Esophagus squamous epithelium (tissue), 5 donors: ENCODE measurements around the gene MLNR. TPM values are rescaled to one million over a fixed set of nuclear protein-coding genes. Genes with fewer than 3 reads are reported as not detected.

Experiments
- DNase-seq: peaks from one replicate; lab custom pipeline; 2025; lab: John Stamatoyannopoulos, UW
- H3K27ac ChIP-seq, 4 donors: fragments of 200-600 bp; sonication (generic); one replicate each; pipeline ENCODE4 v1.5.1; 2016 to 2019; ENCODE audit warnings: mild to moderate bottlenecking in 1 of 4
- H3K27me3 ChIP-seq, 4 donors: fragments of 200-600 bp; sonication (generic); 1 replicate in 3 of 4; 2 replicates in 1 of 4; pipeline versions ENCODE4 v1.5.1 to v1.6.0; 2017 to 2021; ENCODE audit warnings: antibody characterized with exemption in 1 of 4
- H3K36me3 ChIP-seq, 3 donors: fragments of 200-600 bp; sonication (generic); one replicate each; pipeline ENCODE4 v1.5.1; 2016 to 2019
- H3K4me1 ChIP-seq, 3 donors: fragments of 200-600 bp; sonication (generic); one replicate each; pipeline ENCODE4 v1.5.1; 2017 to 2019
- H3K4me3 ChIP-seq, 4 donors: fragments of 200-600 bp; sonication (generic); 1 replicate in 3 of 4; 2 replicates in 1 of 4; pipeline ENCODE4 v1.5.1; 2016 to 2019; ENCODE audit warnings: mild to moderate bottlenecking in 2 of 4, moderate library complexity in 1 of 4
- H3K9me3 ChIP-seq, 3 donors: fragments of 200-600 bp; sonication (generic); one replicate each; pipeline ENCODE4 v1.5.1; 2016 to 2019
- POLR2A ChIP-seq, 4 donors: fragments of 450-650 bp; IDR thresholded peaks; one replicate each; pipeline ENCODE4 v1.6.1; 2017; ENCODE audit warnings: antibody characterized with exemption in 4 of 4, mild to moderate bottlenecking in 4 of 4, moderate library complexity in 3 of 4
- WGBS, 2 donors: methylation state at CpG; one replicate each; pipeline ENCODE4 v1.1.5; 2018; 5-methylcytosine and 5-hydroxymethylcytosine counted together
- intact Hi-C: fragments of 100-400 bp; cut with DNase I; formaldehyde crosslinking; loops from one replicate; pipeline ENCODE4 v1.15.0; 2022
- total RNA-seq, 4 donors: library from RNA; depleted of rRNA; stranded (reverse); fragments of >200 nt; gene quantifications; one replicate each; pipeline ENCODE4 v1.1.0, GENCODE V29; 2016
- TF ChIP-seq, protein P1 (sequence below), 6 experiments: fragments of 450-650 bp in 4 of 6; fragments of 200-600 bp in 2 of 6; sonication (generic) in 2 of 6; IDR thresholded peaks; one replicate each; pipeline ENCODE4 v1.5.1; 2016 to 2019; ENCODE audit warnings: antibody characterized with exemption in 6 of 6, mild to moderate bottlenecking in 4 of 6, moderate library complexity in 4 of 6
- donor health status: DM: yes; HTN: yes; CAD: no.

The MLNR gene
- total RNA-seq, 4 donors from 2014 or later, result 0.19 TPM; not detected in 3

DNA sequence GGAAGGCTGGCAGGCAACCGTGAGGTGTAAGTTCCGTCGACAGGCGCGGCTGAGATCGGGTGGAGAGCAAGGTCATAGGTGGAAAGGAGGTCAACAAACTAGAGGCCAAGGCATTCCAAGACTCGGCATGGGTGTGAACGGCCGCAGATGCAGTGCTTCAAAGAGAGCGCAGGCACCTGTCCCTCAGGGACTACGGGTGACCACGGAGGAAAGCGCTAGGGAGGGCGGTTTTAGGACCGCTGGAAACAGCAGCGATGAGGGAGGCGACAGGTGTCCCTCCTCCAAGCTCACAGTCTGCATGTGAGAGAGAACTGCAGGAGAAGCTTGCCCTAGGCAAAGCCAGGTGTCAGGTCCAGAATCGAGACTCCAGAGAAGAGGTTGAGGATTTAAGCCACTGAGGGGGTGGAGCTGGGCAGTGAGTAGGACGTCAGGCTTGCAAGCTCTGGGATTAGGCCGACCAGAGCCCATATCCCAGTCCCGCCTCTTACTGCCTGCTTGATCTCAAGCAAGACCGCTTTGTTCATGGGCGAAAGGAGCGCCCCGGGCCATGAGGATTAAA, 1.6 kb upstream of the MLNR start:
- peaks cover 6 to 30% (median 15%) of the 10 kb centered on the region in 3 donors for H3K4me1 ChIP-seq
- 22 to 37% methylated on average over 20 to 21 of the region's 25 CpGs for WGBS, 2 donors
- no peak for DNase-seq
- no peak overlapping the region for H3K27ac ChIP-seq
- peaks cover 3 to 65% (median 15%) of the 10 kb centered on the region in 4 donors for H3K27me3 ChIP-seq
- no peaks in the 10 kb centered on the region for H3K9me3 ChIP-seq
- no peak for TF ChIP-seq POLR2A (IDR thresholded peaks at IDR 0.05)
- TF ChIP-seq, protein P1, sequence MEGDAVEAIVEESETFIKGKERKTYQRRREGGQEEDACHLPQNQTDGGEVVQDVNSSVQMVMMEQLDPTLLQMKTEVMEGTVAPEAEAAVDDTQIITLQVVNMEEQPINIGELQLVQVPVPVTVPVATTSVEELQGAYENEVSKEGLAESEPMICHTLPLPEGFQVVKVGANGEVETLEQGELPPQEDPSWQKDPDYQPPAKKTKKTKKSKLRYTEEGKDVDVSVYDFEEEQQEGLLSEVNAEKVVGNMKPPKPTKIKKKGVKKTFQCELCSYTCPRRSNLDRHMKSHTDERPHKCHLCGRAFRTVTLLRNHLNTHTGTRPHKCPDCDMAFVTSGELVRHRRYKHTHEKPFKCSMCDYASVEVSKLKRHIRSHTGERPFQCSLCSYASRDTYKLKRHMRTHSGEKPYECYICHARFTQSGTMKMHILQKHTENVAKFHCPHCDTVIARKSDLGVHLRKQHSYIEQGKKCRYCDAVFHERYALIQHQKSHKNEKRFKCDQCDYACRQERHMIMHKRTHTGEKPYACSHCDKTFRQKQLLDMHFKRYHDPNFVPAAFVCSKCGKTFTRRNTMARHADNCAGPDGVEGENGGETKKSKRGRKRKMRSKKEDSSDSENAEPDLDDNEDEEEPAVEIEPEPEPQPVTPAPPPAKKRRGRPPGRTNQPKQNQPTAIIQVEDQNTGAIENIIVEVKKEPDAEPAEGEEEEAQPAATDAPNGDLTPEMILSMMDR (IDR thresholded peaks at IDR 0.05), result no peak
- H3K4me3 ChIP-seq, result no peak overlapping the region
- intact Hi-C loops, result no loop called here
- no peaks in the 10 kb centered on the region for H3K36me3 ChIP-seq

DNA sequence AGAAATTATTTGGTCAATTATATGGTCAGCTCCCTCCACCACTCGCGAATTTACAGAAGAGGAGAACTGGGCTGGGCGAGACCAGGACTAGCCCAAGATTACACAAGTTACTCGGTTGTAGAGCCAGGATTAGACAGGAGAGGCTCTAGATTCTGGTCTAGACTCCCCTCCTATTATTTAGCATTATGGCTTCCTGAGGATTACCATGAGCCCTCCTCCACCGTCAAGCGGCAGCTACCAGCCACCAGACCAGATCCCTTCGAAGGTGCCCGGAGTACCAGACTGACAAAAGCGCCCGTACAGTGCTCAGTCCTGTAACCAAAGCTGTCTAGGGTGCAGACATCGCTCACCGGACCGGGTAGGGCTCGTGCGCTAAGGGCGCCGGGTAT, 497 bp upstream of the MLNR start:
- TF ChIP-seq POLR2A (IDR thresholded peaks at IDR 0.05), result no peak
- TF ChIP-seq, protein P1 (IDR thresholded peaks at IDR 0.05), result no peak
- no peak overlapping the region for H3K27ac ChIP-seq
- intact Hi-C loops, result no loop called here
- H3K36me3 ChIP-seq, result no peaks in the 10 kb centered on the region
- H3K4me1 ChIP-seq, result peaks cover 6 to 30% (median 15%) of the 10 kb centered on the region in 3 donors
- 24 to 40% methylated on average over 9 to 10 of the region's 17 CpGs for WGBS, 2 donors
- no peak for DNase-seq
- no peaks in the 10 kb centered on the region for H3K9me3 ChIP-seq
- H3K27me3 ChIP-seq, result peaks cover 3 to 72% (median 15%) of the 10 kb centered on the region in 4 donors
- peak overlapping the region; percentile 36 to 67 (median 47) for H3K4me3 ChIP-seq

DNA sequence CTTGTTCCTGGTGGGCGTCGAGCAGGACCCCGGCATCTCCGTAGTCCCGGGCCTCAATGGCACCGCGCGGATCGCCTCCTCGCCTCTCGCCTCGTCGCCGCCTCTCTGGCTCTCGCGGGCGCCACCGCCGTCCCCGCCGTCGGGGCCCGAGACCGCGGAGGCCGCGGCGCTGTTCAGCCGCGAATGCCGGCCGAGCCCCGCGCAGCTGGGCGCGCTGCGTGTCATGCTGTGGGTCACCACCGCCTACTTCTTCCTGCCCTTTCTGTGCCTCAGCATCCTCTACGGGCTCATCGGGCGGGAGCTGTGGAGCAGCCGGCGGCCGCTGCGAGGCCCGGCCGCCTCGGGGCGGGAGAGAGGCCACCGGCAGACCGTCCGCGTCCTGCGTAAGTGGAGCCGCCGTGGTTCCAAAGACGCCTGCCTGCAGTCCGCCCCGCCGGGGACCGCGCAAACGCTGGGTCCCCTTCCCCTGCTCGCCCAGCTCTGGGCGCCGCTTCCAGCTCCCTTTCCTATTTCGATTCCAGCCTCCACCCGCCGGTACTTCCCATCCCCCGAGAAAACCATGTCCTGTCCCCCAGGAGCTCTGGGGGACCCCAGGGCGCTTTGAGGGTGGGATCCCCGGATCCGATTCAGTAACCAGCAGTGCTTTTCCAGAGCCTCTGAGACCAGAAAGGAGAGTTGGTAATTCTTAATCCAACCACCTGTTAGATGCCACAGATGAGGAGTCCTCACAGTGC, 885 bp downstream of the MLNR start:
- no peak for DNase-seq
- peaks cover 3 to 74% (median 15%) of the 10 kb centered on the region in 4 donors for H3K27me3 ChIP-seq

DNA sequence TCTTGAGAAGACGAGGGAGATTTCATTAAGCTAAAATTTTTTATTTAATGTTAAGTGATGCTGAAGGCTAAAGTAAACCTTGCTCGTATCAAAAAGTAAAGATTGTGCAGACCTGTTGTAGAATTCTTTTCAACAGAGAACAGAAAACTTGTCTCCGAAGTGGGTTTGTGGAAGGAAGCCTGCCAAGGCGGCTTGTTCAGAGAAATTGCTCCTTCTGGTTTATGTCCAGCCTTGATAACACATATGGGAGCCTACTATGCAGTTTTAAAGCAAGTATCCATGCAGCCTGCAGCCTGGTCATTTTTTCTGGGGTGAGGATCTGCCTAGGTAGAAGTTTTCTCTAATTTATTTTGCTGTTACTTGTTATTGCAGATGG, 1.4 kb downstream of the MLNR start:
- Histone ChIP-seq H3K9me3 (no peaks in the 10 kb centered on the region), H3K27me3 (peaks cover 3 to 74% (median 15%) of the 10 kb centered on the region in 4 donors), H3K4me3 (no peak overlapping the region), H3K4me1 (peaks cover 6 to 30% (median 15%) of the 10 kb centered on the region in 3 donors), H3K36me3 (no peaks in the 10 kb centered on the region), H3K27ac (no peak overlapping the region)
- intact Hi-C loops, result no loop called here
- TF ChIP-seq, protein P1 (IDR thresholded peaks at IDR 0.05), result no peak
- no peak for TF ChIP-seq POLR2A (IDR thresholded peaks at IDR 0.05)
- 67 to 85% methylated on average over 4 of the region's 4 CpGs for WGBS, 2 donors
- DNase-seq, result no peak

More for the DNA sequence above, 885 bp downstream of the MLNR start:
- TF ChIP-seq, protein P1 (IDR thresholded peaks at IDR 0.05), result no peak
- TF ChIP-seq POLR2A (IDR thresholded peaks at IDR 0.05), result no peak
- no peaks in the 10 kb centered on the region for H3K36me3 ChIP-seq
- no peak overlapping the region for H3K27ac ChIP-seq
- H3K4me1 ChIP-seq, result peaks cover 6 to 30% (median 15%) of the 10 kb centered on the region in 3 donors
- 39% methylated on average over 19 of the region's 73 CpGs; no CpG with 5 or more reads in 1 of the 2 donors for WGBS, 2 donors
- no peaks in the 10 kb centered on the region for H3K9me3 ChIP-seq
- intact Hi-C loops, result no loop called here
- peak overlapping the region in 2 of 4 donors; percentile 57 to 67 for H3K4me3 ChIP-seq
